Subcutaneous abdominal adipose tissue (tissue), 5 donors: ENCODE data around the gene KDM4B.

Experiments used
- H3K27ac ChIP-seq: one replicate; pipeline ENCODE4 v1.7.0; 2013; ENCODE audit warnings: low read depth, mild to moderate bottlenecking, inconsistent platforms, low read length, moderate library complexity
- H3K27me3 ChIP-seq, 5 donors: one replicate each; pipeline ENCODE4 v1.7.0; 2013; ENCODE audit warnings: low read length in 5 of 5, inconsistent platforms in 1 of 5; ENCODE audit not compliant: control insufficient read depth in 5 of 5, insufficient read depth in 4 of 5
- H3K36me3 ChIP-seq, 5 donors: one replicate each; pipeline ENCODE4 v1.7.0; 2013; ENCODE audit warnings: low read length in 5 of 5; ENCODE audit not compliant: control insufficient read depth in 5 of 5, insufficient read depth in 5 of 5
- H3K4me1 ChIP-seq, 5 donors: one replicate each; pipeline ENCODE4 v1.7.0; 2013; ENCODE audit warnings: low read length in 5 of 5, mild to moderate bottlenecking in 3 of 5, moderate library complexity in 1 of 5; ENCODE audit not compliant: control insufficient read depth in 5 of 5, insufficient read depth in 5 of 5
- H3K4me3 ChIP-seq, 5 donors: one replicate each; pipeline ENCODE4 v1.7.0; 2013; ENCODE audit warnings: low read length in 5 of 5, low read depth in 1 of 5
- H3K9ac ChIP-seq, 5 donors: one replicate each; pipeline ENCODE4 v1.7.0; 2013; ENCODE audit warnings: low read length in 5 of 5, mild to moderate bottlenecking in 4 of 5, moderate library complexity in 3 of 5
- H3K9me3 ChIP-seq, 5 donors: one replicate each; pipeline ENCODE4 v1.7.0; 2013; ENCODE audit warnings: low read length in 5 of 5; ENCODE audit not compliant: control insufficient read depth in 5 of 5
- donor health status: healthy.
- donor health status: healthy.
- donor health status: healthy.
- donor health status: healthy.
- donor health status: healthy.

Gene KDM4B

GRCh38 chr19:5052945-5053485 lies 84.1 kb downstream of the KDM4B start:
- Histone ChIP-seq H3K27me3 (peaks cover 0 to 3% (median 0%) of the 10 kb centered on the region in 5 donors), H3K9ac (no peak overlapping the region), H3K27ac (no peak overlapping the region), H3K36me3 (peaks cover 0 to 68% (median 38%) of the 10 kb centered on the region in 5 donors), H3K4me3 (no peak overlapping the region), H3K4me1 (peaks cover 5 to 19% (median 12%) of the 10 kb centered on the region in 5 donors), H3K9me3 (no peaks in the 10 kb centered on the region)

DNA sequence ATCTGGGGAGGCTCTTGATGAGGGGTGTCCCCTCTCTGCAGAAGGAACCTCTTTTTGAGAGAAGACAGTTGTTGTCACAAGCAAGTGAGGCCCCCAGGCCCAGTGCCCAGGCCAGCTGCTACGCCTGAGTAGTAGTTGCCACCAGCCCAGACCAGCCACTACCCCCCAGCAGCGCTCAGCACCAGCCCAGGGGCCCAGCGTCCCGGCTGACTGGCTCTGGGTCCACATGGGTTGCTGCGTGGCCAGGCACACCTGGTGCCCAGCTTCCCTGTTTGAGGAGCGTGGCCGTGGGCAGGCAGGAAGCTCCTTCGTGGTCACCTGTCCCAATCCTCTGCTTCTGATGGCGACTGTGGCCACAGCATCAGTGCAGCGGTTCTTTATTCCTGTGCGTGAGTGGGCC lies 84.7 kb downstream of the KDM4B start:
- H3K4me3 ChIP-seq: no peak overlapping the region
- no peaks in the 10 kb centered on the region for H3K27me3 ChIP-seq
- peaks cover 0 to 66% (median 37%) of the 10 kb centered on the region in 5 donors for H3K36me3 ChIP-seq
- peaks cover 2 to 13% (median 6%) of the 10 kb centered on the region in 5 donors for H3K4me1 ChIP-seq
- H3K9me3 ChIP-seq: no peaks in the 10 kb centered on the region
- no peak overlapping the region for H3K27ac ChIP-seq
- H3K9ac ChIP-seq: no peak overlapping the region

- H3K27ac ChIP-seq: no peak overlapping the region
- peaks cover 0 to 71% (median 41%) of the 10 kb centered on the region in 5 donors for H3K36me3 ChIP-seq
- H3K4me1 ChIP-seq: peaks cover 0 to 2% (median under 1%) of the 10 kb centered on the region in 5 donors
- no peaks in the 10 kb centered on the region for H3K27me3 ChIP-seq
- H3K9ac ChIP-seq: no peak overlapping the region
- H3K9me3 ChIP-seq: no peaks in the 10 kb centered on the region
- no peak overlapping the region for H3K4me3 ChIP-seq
Observed at GRCh38 chr19:5054551-5055456, 85.9 kb downstream of the KDM4B start.

DNA sequence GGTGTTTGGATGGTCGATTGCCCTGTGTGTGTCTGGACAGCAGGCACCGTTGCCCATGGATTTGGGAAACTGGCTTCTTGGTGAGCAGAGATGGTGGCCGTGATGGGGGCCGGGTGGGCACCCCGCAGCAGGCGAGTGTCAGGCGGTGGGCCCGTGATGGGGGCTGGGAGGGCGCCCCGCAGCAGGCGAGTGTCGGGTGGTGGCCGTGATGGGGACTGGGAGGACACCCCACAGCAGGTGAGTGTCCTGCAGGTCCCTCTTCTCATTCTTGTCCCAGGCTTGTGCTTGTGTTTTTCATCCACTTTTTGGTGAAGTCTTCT lies 86.5 kb downstream of the KDM4B start:
- H3K4me1 ChIP-seq: peaks cover 0 to 2% (median 0%) of the 10 kb centered on the region in 5 donors
- no peak overlapping the region for H3K27ac ChIP-seq

GRCh38 chr19:5057860-5058259 lies 88.9 kb downstream of the KDM4B start:
- no peaks in the 10 kb centered on the region for H3K27me3 ChIP-seq
- H3K36me3 ChIP-seq: peaks cover 0 to 77% (median 38%) of the 10 kb centered on the region in 5 donors
- H3K4me3 ChIP-seq: no peak overlapping the region
- H3K9ac ChIP-seq: no peak overlapping the region
- H3K4me1 ChIP-seq: no peaks in the 10 kb centered on the region
- H3K27ac ChIP-seq: no peak overlapping the region
- H3K9me3 ChIP-seq: peaks cover 0 to 11% (median 7%) of the 10 kb centered on the region in 5 donors

More for the DNA sequence above, 86.5 kb downstream of the KDM4B start:
- peaks cover 0 to under 1% (median 0%) of the 10 kb centered on the region in 5 donors for H3K9me3 ChIP-seq
- H3K9ac ChIP-seq: no peak overlapping the region
- H3K4me3 ChIP-seq: no peak overlapping the region
- H3K36me3 ChIP-seq: peaks cover 0 to 70% (median 40%) of the 10 kb centered on the region in 5 donors
- no peaks in the 10 kb centered on the region for H3K27me3 ChIP-seq

DNA sequence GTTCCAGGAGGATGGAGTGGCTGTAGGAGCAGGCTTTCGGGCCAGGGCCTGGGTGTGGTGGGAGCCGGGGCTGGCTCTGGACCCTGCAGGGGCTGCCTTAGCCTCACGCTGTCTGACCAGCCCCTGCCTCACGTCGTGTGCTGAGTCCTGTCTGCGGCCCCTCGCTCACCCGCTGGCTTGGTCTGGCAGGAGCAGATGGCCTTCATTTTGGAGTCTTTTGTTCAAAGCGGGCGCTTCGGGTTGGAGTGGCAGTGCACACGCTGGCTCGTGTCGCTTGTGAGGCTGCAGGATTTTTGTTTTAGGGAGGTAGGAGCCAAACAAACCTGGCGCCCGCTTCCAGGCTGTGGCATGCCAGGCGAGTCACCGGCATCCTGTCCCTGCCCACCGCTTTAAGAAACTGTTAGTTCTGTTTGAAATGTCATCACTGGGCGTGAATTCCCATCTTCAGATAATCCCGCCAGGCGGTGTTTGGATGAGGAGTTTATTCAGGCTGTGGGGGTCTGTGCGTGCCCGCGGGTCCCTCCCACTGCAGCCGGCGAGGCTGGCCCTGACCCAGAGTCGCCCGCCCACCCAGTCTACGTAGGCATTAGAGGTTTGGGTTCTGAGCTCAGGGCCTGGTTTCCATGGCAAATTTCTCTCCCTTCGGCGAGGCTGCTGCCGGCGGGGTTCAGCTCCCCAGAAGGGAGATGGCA lies 89.8 kb downstream of the KDM4B start:
- Histone ChIP-seq H3K36me3 (peaks cover 0 to 77% (median 43%) of the 10 kb centered on the region in 5 donors), H3K4me3 (no peak overlapping the region), H3K27ac (no peak overlapping the region)

GRCh38 chr19:5059213-5059574 lies 90.3 kb downstream of the KDM4B start:
- Histone ChIP-seq H3K4me3 (no peak overlapping the region), H3K27ac (no peak overlapping the region), H3K9me3 (peaks cover 0 to 15% (median 10%) of the 10 kb centered on the region in 5 donors), H3K4me1 (no peaks in the 10 kb centered on the region), H3K27me3 (no peaks in the 10 kb centered on the region), H3K36me3 (peaks cover 0 to 77% (median 47%) of the 10 kb centered on the region in 5 donors), H3K9ac (no peak overlapping the region)

More for the DNA sequence above, 89.8 kb downstream of the KDM4B start:
- H3K9ac ChIP-seq: no peak overlapping the region
- no peaks in the 10 kb centered on the region for H3K4me1 ChIP-seq
- peaks cover 0 to 15% (median 10%) of the 10 kb centered on the region in 5 donors for H3K9me3 ChIP-seq
- H3K27me3 ChIP-seq: no peaks in the 10 kb centered on the region

DNA sequence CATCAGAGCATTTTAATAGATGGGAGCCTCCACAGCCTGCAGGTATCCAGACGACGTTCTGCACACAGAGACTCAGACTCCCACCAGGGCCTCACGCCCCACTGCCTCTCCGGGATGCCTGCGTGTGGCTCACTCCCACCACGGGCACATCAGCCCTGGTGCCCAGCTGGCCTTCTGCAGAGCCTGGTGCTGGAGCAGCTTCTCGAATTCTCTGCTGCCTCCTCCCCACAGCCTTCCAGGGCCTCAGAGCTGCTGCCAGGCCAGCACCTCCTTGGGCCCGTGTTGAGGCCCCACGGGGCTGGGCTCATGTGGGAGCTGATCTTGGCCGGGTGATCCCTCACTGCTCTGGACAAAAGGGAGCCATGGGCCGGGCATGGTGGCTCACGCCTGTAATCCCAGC lies 90.9 kb downstream of the KDM4B start:
- Histone ChIP-seq H3K9ac (no peak overlapping the region), H3K4me3 (no peak overlapping the region), H3K27me3 (no peaks in the 10 kb centered on the region), H3K4me1 (no peaks in the 10 kb centered on the region), H3K27ac (no peak overlapping the region), H3K36me3 (peaks cover 0 to 76% (median 43%) of the 10 kb centered on the region in 5 donors), H3K9me3 (peaks cover 0 to 15% (median 10%) of the 10 kb centered on the region in 5 donors)

DNA sequence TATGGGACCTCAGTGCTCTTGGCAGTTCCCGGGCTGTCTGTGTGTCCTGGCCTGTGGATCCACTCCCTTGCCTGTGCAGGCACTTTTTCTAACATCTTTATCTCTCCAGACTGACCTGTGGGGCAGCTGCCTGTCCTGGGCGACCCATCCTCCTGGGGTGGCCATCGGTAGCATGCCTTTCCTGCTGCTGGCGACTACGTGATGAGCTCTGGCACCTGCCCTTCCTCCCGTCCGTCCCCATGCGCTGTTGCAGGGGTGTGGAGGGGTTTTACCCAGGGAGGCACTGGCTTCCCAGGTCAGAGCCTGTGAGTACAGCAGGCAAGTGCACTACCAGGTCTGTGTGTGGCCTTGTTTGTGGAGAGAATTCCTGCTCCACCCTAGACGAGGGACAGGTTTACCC lies 93.3 kb downstream of the KDM4B start:
- Histone ChIP-seq H3K4me3 (no peak overlapping the region), H3K9me3 (peaks cover 0 to 15% (median 10%) of the 10 kb centered on the region in 5 donors), H3K27ac (no peak overlapping the region), H3K27me3 (no peaks in the 10 kb centered on the region), H3K9ac (no peak overlapping the region), H3K4me1 (no peaks in the 10 kb centered on the region), H3K36me3 (peaks cover 0 to 75% (median 46%) of the 10 kb centered on the region in 5 donors)

DNA sequence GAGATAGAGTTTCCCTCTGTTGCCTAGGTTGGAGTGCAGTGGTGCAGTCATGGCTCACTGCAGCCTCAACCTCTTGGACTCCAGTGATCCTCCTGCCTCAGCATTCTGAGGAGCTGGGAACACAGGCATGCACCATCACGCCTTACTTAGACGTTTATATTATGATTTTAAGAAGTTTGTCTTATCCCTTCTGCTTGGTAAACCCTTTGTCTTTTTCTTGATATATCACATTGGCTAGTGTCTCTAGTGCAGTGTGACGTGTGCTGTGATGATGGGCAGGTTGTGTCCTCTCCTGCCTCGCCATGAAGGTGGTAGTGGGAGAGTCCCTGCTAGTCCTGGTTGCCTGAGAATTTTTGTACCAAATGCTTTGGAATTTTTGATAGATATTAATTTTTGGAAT lies 93.9 kb downstream of the KDM4B start:
- H3K27ac ChIP-seq: no peak overlapping the region
- no peaks in the 10 kb centered on the region for H3K4me1 ChIP-seq
- peaks cover 0 to 70% (median 41%) of the 10 kb centered on the region in 5 donors for H3K36me3 ChIP-seq
- peaks cover 0 to 15% (median 10%) of the 10 kb centered on the region in 5 donors for H3K9me3 ChIP-seq
- H3K4me3 ChIP-seq: no peak overlapping the region
- H3K9ac ChIP-seq: no peak overlapping the region
- H3K27me3 ChIP-seq: no peaks in the 10 kb centered on the region
